ENCODE results near the gene TBC1D5. TPM values are rescaled to one million over a fixed set of nuclear protein-coding genes. Genes with fewer than 3 reads are reported as not detected.

The TBC1D5 gene
- total RNA-seq, 4 donors from 2014 or later: 21.3 to 86.4 (median 48.1) TPM

DNA sequence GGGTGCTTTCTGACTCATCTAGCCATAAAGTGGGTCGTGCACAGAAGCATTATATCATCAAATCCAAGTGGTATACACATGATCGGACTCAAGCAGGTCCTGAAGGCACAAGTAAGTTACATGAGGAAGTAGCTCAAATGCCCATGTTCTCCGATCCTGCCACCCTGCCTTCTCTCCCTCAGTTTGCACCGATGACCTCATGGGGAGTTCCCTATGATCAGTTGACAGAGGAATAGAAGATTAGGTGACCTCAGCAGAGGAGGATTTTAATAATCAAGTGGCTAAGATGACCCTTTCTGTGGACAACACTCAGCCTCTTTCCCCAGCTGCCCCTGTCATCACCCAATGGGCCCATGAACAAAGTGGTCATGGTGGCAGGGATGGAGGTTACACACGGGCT is 149.5 kb downstream of the TBC1D5 start:
- H3K27me3 ChIP-seq: no peaks in the 10 kb centered on the region
- TF ChIP-seq, protein P1, sequence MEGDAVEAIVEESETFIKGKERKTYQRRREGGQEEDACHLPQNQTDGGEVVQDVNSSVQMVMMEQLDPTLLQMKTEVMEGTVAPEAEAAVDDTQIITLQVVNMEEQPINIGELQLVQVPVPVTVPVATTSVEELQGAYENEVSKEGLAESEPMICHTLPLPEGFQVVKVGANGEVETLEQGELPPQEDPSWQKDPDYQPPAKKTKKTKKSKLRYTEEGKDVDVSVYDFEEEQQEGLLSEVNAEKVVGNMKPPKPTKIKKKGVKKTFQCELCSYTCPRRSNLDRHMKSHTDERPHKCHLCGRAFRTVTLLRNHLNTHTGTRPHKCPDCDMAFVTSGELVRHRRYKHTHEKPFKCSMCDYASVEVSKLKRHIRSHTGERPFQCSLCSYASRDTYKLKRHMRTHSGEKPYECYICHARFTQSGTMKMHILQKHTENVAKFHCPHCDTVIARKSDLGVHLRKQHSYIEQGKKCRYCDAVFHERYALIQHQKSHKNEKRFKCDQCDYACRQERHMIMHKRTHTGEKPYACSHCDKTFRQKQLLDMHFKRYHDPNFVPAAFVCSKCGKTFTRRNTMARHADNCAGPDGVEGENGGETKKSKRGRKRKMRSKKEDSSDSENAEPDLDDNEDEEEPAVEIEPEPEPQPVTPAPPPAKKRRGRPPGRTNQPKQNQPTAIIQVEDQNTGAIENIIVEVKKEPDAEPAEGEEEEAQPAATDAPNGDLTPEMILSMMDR (IDR thresholded peaks at IDR 0.05): no peak
- TF ChIP-seq POLR2A (IDR thresholded peaks at IDR 0.05) (no peak), EP300 (IDR thresholded peaks at IDR 0.05; ENCODE audit: low read depth) (no peak), POLR2AphosphoS5 (IDR thresholded peaks at IDR 0.05) (no peak)
- no peak overlapping the region for H3K27ac ChIP-seq
- intact Hi-C loops (cut with DNase I; ENCODE audit: low total_unique reads): no loop called here
- no peak for DNase-seq
- WGBS, 2 donors (ENCODE audit: low coverage in 1 of 2): 85 to 100% methylated on average over 2 to 5 of the region's 5 CpGs
- peaks cover 7 to 13% of the 10 kb centered on the region in 2 donors for H3K9me3 ChIP-seq
- no peak overlapping the region for H3K4me3 ChIP-seq
- in situ Hi-C loops (cut with MboI; ENCODE audit: low pct_ligation_motif_present in 1 of 4, low pct_unique_long_range_greater_than_20kb in 1 of 4, low sequenced_read_pairs in 3 of 4): no loop called here
- no peaks in the 10 kb centered on the region for H3K4me1 ChIP-seq
- no peaks in the 10 kb centered on the region for H3K36me3 ChIP-seq

DNA sequence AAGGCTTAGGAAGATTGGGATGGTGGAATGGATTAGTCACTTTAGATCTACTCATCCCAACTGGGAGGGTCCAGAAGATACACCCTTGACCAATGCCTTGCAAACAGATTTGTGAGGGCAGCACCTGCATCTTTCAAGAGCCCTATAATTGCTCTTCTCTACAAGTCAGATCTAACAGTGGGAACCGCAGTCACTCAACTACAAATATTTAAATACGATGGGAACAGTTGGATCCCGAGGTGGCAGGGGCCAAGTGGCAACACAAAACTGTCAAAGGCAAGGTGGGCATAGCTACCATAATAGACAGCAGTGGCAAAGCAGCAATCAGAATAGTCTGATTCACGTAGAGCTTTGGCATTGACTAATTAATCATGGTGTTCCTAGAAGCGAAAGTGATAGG is 152.0 kb downstream of the TBC1D5 start:
- no peak for DNase-seq
- no peak overlapping the region for H3K4me3 ChIP-seq
- no peak overlapping the region for H3K27ac ChIP-seq
- H3K36me3 ChIP-seq: no peaks in the 10 kb centered on the region
- H3K27me3 ChIP-seq: no peaks in the 10 kb centered on the region
- peaks cover 0 to 8% (median 7%) of the 10 kb centered on the region in 4 donors for H3K4me1 ChIP-seq
- in situ Hi-C loops (cut with MboI; ENCODE audit: low pct_ligation_motif_present in 1 of 4, low pct_unique_long_range_greater_than_20kb in 1 of 4, low sequenced_read_pairs in 3 of 4) (no loop called here), intact Hi-C loops (cut with DNase I; ENCODE audit: low total_unique reads) (no loop called here)
- peaks cover 7 to 13% of the 10 kb centered on the region in 2 donors for H3K9me3 ChIP-seq
- TF ChIP-seq, protein P1 (IDR thresholded peaks at IDR 0.05): no peak
- no peak for TF ChIP-seq POLR2AphosphoS5 (IDR thresholded peaks at IDR 0.05)
- no peak for TF ChIP-seq POLR2A (IDR thresholded peaks at IDR 0.05)
- TF ChIP-seq EP300 (IDR thresholded peaks at IDR 0.05; ENCODE audit: low read depth): no peak
- WGBS, 2 donors (ENCODE audit: low coverage in 1 of 2): 93 to 100% methylated on average over 5 of the region's 5 CpGs

DNA sequence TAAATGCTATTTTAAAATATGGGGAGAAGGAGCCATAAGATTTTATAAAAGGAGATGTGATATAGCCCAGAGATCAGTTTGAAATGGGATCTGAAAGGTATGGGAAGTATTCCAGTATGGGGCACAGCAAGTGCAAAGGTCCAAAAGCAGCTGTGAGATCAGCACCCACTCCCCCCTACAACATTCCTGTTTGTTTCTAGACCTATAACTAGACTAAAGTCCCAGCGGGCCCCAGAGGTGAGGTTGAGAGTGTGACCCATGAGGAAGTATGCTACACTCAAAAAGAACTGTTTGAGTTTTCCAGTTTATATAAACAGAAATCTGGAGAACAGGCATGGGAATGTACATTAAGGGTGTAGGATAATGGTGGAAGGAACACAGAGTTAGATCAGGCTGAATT is 152.5 kb downstream of the TBC1D5 start:
- H3K27me3 ChIP-seq: no peaks in the 10 kb centered on the region
- H3K4me1 ChIP-seq: peaks cover 0 to 8% (median 7%) of the 10 kb centered on the region in 4 donors
- H3K9me3 ChIP-seq: peaks cover 7 to 13% of the 10 kb centered on the region in 2 donors
- no peaks in the 10 kb centered on the region for H3K36me3 ChIP-seq
- in situ Hi-C loops (cut with MboI; ENCODE audit: low pct_ligation_motif_present in 1 of 4, low pct_unique_long_range_greater_than_20kb in 1 of 4, low sequenced_read_pairs in 3 of 4) (no loop called here), intact Hi-C loops (cut with DNase I; ENCODE audit: low total_unique reads) (no loop called here)
- H3K27ac ChIP-seq: no peak overlapping the region
- TF ChIP-seq POLR2A (IDR thresholded peaks at IDR 0.05): no peak
- TF ChIP-seq POLR2AphosphoS5 (IDR thresholded peaks at IDR 0.05): no peak
- TF ChIP-seq EP300 (IDR thresholded peaks at IDR 0.05; ENCODE audit: low read depth): no peak
- TF ChIP-seq, protein P1 (IDR thresholded peaks at IDR 0.05): no peak
- H3K4me3 ChIP-seq: no peak overlapping the region
- no peak for DNase-seq
- WGBS, 2 donors (ENCODE audit: low coverage in 1 of 2): 100% methylated on average over 1 of the region's 1 CpG; no CpG with 5 or more reads in 1 of the 2 donors

DNA sequence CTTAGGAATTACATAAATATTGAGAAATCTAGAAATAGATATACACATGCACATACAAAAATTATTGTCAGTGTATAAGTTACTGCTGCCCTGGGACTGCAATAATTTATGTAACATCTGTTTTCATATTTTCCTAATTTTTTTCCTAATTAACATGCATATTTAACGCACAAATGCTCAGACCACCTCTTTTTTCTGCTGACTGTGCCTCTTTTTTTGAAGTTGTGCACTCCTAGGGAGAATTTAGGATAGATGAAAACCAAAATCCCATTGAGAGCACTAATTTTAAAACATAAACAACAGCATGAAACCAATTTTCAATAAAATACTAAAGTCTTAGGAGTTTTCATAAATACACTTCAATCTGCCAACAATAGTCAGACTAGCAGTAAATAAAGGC is 154.0 kb downstream of the TBC1D5 start:
- Histone ChIP-seq H3K27me3 (no peaks in the 10 kb centered on the region), H3K36me3 (no peaks in the 10 kb centered on the region), H3K27ac (no peak overlapping the region), H3K4me1 (peaks cover 0 to 8% (median 7%) of the 10 kb centered on the region in 4 donors), H3K4me3 (no peak overlapping the region), H3K9me3 (peaks cover 7 to 13% of the 10 kb centered on the region in 2 donors)
- DNase-seq: no peak
- intact Hi-C loops (cut with DNase I; ENCODE audit: low total_unique reads): no loop called here
- in situ Hi-C loops (cut with MboI; ENCODE audit: low pct_ligation_motif_present in 1 of 4, low pct_unique_long_range_greater_than_20kb in 1 of 4, low sequenced_read_pairs in 3 of 4): no loop called here
- TF ChIP-seq EP300 (IDR thresholded peaks at IDR 0.05; ENCODE audit: low read depth) (no peak), POLR2A (IDR thresholded peaks at IDR 0.05) (no peak), POLR2AphosphoS5 (IDR thresholded peaks at IDR 0.05) (no peak)
- TF ChIP-seq, protein P1 (IDR thresholded peaks at IDR 0.05): no peak
- 95 to 100% methylated on average over 1 of the region's 1 CpG for WGBS, 2 donors (ENCODE audit: low coverage in 1 of 2)
